Measurements from ENCODE around the gene MED7.

- TF ChIP-seq CREB1 (IDR thresholded peaks at IDR 0.05; ENCODE audit: low read depth) (no peak), YY1 (IDR thresholded peaks at IDR 0.05; ENCODE audit: low read depth) (no peak), EP300 (IDR thresholded peaks at IDR 0.05; ENCODE audit: borderline replicate concordance) (no peak), MAX (IDR thresholded peaks at IDR 0.05) (no peak), RAD21 (IDR thresholded peaks at IDR 0.05; ENCODE audit: low read depth) (no peak), TEAD4 (IDR thresholded peaks at IDR 0.05) (no peak), EGR1 (IDR thresholded peaks at IDR 0.05) (no peak), TCF12 (IDR thresholded peaks at IDR 0.05; ENCODE audit: low read depth) (no peak), REST (IDR thresholded peaks at IDR 0.05; ENCODE audit: low read depth) (no peak), FOXM1 (IDR thresholded peaks at IDR 0.05; ENCODE audit: borderline replicate concordance, low read depth) (no peak), USF1 (IDR thresholded peaks at IDR 0.05) (no peak), TAF1 (IDR thresholded peaks at IDR 0.05; ENCODE audit: low read depth) (no peak)
Measured at GRCh38 chr5:157189223-157189622, 46.6 kb upstream of the MED7 start.
